Keratinocyte (primary cell): ENCODE data around the gene SVOP.

Experiments used
- EZH2 ChIP-seq: IDR thresholded peaks from one replicate; pipeline ENCODE4 v1.6.1; 2012; ENCODE audit warnings: inconsistent platforms, mild to moderate bottlenecking, low read length, moderate library complexity
- TF ChIP-seq, protein P1 (sequence below), 3 experiments: IDR thresholded peaks in 1 of 3; conservative IDR thresholded peaks in 1 of 3; optimal IDR thresholded peaks in 1 of 3; 2 replicates in 2 of 3; 3 replicates in 1 of 3; pipeline versions ENCODE3 to v1.5.1; 2011; ENCODE audit warnings: low read length in 3 of 3, mild to moderate bottlenecking in 3 of 3, moderate library complexity in 2 of 3, control low read depth in 1 of 3, inconsistent platforms in 1 of 3; ENCODE audit not compliant: insufficient read depth in 2 of 3; ENCODE audit errors: extremely low read depth in 1 of 3

DNA sequence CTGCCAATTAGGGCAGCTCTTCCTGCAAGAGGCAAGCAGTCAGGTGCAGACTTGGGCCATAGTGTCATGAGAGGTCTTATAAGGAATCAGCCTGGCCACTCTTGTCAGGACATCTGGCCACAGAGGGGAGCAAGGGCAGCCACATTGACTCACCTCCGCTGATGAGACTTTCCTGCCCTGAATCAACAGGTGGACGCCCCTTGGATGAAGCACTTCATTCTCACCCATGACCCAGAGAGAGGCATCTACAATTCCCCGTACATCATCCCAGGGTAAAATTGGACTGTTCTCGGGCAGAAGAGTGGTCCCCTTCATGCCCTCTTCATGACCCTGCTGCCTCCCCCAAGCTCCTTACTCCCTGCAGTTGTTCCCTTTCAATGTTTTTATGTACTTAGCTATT, 124.1 kb downstream of the SVOP start:
- TF ChIP-seq EZH2, result no peak
- TF ChIP-seq, protein P1, sequence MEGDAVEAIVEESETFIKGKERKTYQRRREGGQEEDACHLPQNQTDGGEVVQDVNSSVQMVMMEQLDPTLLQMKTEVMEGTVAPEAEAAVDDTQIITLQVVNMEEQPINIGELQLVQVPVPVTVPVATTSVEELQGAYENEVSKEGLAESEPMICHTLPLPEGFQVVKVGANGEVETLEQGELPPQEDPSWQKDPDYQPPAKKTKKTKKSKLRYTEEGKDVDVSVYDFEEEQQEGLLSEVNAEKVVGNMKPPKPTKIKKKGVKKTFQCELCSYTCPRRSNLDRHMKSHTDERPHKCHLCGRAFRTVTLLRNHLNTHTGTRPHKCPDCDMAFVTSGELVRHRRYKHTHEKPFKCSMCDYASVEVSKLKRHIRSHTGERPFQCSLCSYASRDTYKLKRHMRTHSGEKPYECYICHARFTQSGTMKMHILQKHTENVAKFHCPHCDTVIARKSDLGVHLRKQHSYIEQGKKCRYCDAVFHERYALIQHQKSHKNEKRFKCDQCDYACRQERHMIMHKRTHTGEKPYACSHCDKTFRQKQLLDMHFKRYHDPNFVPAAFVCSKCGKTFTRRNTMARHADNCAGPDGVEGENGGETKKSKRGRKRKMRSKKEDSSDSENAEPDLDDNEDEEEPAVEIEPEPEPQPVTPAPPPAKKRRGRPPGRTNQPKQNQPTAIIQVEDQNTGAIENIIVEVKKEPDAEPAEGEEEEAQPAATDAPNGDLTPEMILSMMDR (optimal IDR thresholded peaks at IDR 0.05 in 1 of 3, IDR thresholded peaks at IDR 0.05 in 1 of 3, conservative IDR thresholded peaks at IDR 0.05 in 1 of 3; ENCODE audit: extremely low read depth in 1 of 3, insufficient read depth in 2 of 3, low read length in 3 of 3), result no peak
